Activated CD4-positive, CD25-positive, alpha-beta regulatory T cell treated with anti-CD3 and anti-CD28 coated beads, Interleukin-2, amount 50 U/mL, for 16 hours (primary cell): ENCODE results near the gene OVCA2.

Source experiments
- DNase-seq: peaks from one replicate; pipeline ENCODE4 v3.0.0-alpha.2; 2020; ENCODE audit warnings: low read depth, low spot score

OVCA2 gene

GRCh38 chr17:2065949-2066400 lies 24.2 kb downstream of the OVCA2 start:
- no peak for DNase-seq

GRCh38 chr17:2067048-2067561 lies 25.3 kb downstream of the OVCA2 start:
- no peak for DNase-seq

- DNase-seq, result no peak
These were observed 25.8 kb downstream of the OVCA2 start for GRCh38 chr17:2067608-2068024.

GRCh38 chr17:2068031-2068518 lies 26.3 kb downstream of the OVCA2 start:
- DNase-seq, result no peak

GRCh38 chr17:2068519-2069051 lies 26.8 kb downstream of the OVCA2 start:
- no peak for DNase-seq

- DNase-seq, result peak; percentile 21
These were observed 28.6 kb downstream of the OVCA2 start for GRCh38 chr17:2070241-2071023.

DNA sequence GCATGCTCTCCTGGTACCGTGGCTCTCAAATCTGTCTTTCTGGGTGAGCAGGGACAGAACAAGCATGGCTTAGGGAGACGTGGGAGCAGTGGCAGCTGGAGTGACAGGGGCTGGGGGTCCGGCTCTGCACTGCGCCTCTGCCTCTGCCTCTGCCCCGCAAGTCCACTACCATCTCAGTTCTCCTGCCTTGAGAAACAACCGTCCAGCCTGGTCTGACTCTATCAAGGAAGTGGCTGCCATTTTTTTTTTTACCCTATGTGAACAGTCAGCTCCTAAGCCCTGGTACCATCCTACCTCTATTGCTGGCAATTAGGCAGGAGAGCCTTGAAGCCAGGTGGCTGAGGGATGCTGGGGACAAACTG lies 29.2 kb downstream of the OVCA2 start:
- no peak for DNase-seq

DNA sequence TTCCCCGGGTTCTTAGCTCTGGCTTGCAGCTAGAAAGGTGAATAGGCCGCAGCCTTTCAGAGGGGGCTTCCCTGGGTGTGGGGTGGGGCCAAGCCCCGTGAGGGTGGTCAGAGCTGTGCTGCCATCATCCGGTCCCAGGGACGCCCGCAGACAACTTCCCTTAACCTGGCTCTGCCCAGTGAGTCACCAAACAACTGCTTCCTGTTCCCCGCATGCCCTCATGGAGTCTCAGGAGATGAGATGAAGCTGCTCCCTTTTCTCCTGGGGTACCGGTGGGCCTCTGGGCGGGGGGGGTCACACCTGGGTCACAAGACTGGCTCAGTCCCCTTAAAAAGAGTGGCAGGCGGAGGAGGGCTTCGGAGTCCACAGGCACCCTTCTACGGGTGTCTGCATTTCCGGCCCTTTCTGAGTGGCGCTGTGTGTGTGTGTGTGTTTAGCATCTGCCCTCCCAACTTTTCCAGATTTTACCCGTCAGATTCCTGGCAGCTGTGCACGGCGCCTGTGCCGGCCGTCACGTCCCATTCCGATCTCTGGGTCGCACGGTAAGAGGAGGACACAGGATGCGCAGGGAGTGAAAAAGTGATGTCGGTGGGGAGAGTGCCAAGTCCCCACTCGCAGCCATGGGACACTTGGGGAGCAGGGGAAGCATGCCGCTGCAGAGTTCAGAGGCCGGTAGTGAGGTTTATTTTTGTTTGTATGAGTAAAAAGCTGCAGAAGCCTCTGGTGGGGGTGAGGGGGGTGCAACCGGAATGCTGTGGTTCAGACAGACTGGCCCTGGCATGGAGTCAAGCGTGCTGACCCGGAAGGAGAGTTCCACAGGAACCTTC lies 29.8 kb downstream of the OVCA2 start:
- DNase-seq, result no peak

GRCh38 chr17:2074919-2075318 lies 33.1 kb downstream of the OVCA2 start:
- no peak for DNase-seq

DNA sequence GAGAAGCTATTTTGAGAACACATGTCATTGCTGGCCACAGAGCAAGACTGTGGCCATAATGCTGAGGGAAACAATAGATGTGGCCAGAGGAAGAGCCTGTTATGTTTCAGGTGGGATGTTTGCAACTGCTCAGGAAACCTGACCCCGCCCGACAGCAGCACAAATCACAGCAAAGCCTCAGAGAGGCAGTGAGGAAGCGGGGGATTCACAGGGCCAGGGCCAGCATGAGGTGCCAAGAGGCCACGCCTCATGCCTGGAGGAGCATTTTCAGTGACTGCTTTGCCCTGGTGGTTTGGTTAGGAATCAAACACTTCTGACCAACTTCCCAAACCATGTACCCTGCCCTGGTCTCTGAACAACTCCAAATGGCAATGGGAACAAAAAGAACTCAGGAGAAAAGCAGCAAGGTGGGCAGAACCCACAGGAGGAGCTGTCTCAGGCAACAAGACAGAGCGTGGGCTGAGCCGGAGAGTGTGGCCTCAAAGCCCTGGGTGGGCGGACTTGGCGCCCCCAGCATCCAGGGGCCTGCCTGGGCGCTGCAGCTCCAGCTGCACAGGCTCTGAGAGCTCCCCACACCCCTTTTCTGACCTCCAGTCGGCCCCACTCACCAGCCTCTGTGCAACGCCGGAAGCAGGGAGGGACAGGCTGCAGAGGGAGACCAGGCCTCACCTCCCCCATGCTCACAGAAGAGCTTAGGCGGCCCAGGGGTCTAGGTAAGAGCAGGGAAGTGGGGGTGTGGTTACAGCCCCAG lies 33.7 kb downstream of the OVCA2 start:
- DNase-seq, result no peak

- DNase-seq, result no peak
These were observed 34.5 kb downstream of the OVCA2 start for GRCh38 chr17:2076087-2076984.

DNA sequence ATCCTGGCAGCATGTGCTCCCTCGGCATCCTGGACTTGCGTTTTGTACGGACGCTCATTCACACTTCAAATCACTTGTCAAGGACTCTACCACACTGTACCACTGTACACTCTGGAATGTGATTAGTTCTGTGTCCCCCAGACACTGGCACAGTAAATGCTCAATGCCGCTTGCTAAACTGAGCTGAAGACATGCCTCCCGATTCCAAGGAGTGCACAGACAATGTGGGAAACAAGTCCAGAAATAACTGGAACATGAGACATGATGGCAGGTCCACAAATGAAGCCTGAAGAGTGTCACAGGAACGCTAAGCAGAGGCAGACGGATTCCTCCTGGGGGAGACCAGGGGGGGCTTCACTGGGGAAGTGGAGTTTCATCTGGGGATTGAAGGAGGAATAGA lies 35.2 kb downstream of the OVCA2 start:
- no peak for DNase-seq

- DNase-seq, result no peak
These were observed 39.7 kb downstream of the OVCA2 start for GRCh38 chr17:2081564-2081963.

- DNase-seq, result no peak
These were observed 40.4 kb downstream of the OVCA2 start for GRCh38 chr17:2082003-2082781.

GRCh38 chr17:2083613-2084035 lies 41.8 kb downstream of the OVCA2 start:
- no peak for DNase-seq

GRCh38 chr17:2084036-2084765 lies 42.4 kb downstream of the OVCA2 start:
- DNase-seq, result no peak

DNA sequence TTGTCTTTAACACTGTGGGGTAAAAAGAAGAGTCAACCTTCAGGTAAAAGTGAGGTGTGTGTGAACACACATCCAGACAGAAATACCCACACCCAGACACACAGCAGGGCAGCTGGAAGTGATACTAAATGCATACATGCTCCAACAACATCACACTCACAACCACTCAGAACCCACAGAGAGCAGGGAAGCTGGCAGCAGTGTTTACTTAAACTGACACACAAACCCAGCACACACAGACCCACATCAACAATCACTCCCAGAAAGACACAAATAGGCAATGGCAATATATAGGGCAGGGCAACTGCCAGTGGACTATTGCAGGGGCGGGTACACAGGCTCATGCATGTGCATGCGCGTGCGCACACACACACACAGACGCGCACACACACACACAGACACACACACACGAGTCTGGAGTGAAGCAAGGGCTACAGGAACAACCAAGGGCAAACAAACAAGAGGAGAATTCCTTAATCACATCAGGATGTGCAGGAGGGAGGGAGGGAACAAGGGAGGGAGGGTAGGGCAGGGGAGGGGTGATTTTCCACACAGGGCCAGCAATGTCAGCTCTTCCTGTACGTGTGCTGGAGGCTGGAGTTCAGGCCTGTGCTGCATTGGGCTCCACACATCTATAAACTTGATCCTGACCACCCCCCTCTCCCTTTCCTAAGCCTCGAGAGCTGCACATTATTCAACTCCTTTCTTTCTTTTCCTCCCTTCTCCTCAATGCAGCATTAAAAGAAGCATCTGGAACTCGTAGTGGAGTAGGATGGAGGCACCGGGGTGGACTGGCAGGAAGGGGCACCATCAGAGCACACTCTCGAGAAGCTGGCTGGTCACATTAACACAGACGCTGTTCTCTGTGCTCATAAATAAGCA lies 43.2 kb downstream of the OVCA2 start:
- no peak for DNase-seq

- no peak for DNase-seq
These were observed 43.8 kb downstream of the OVCA2 start for GRCh38 chr17:2085648-2085949.
